IMR-90 (cell line): Measurements from ENCODE around the gene ADCY2. TPM values are rescaled to one million over a fixed set of nuclear protein-coding genes. Genes with fewer than 3 reads are reported as not detected.

Source experiments
- ATAC-seq: fragments of 200-7000 bp; cut with Tn5 transposase; 2 replicates; pipeline ENCODE4 v1.9.1; 2020; ENCODE audit warnings: low read depth, mild to moderate bottlenecking, moderate library complexity
- BruUV-seq: library from RNA; stranded (reverse); fragments of 400-500 nt; replicated peaks from 2 replicates; lab custom pipeline; 2021; lab: Mats Ljungman, UMichigan
- CTCF ChIA-PET: fragments of 300-600 bp; formaldehyde crosslinking; extraction: SDS; loops from one replicate; lab custom pipeline; 2021; ENCODE audit warnings: antibody characterized with exemption; lab: Yijun Ruan, JAX
- POLR2A ChIA-PET: fragments of 300-600 bp; sonication (Branson Sonifier 250); formaldehyde crosslinking; loops from one replicate; lab custom pipeline; 2022; ENCODE audit warnings: antibody characterized with exemption; ENCODE audit not compliant: unreplicated experiment; lab: Charles Lee
- DNase-seq: peaks from one replicate; pipeline ENCODE4 v3.0.0; 2013
- H2AFZ ChIP-seq: replicated peaks from 2 replicates; pipeline ENCODE3; 2013; ENCODE audit warnings: low read length, mild to moderate bottlenecking; ENCODE audit not compliant: poor library complexity
- H2AK5ac ChIP-seq: 2 replicates; pipeline ENCODE4 v1.6.1; 2013; ENCODE audit warnings: low read depth, low read length, inconsistent platforms
- H2AK9ac ChIP-seq: replicated peaks from 2 replicates; pipeline ENCODE3; 2013; ENCODE audit warnings: mild to moderate bottlenecking, low read depth, low read length, moderate library complexity; ENCODE audit not compliant: poor library complexity
- H2BK120ac ChIP-seq: 2 replicates; pipeline ENCODE4 v1.6.1; 2013; ENCODE audit warnings: low read depth, low read length, inconsistent platforms
- H2BK15ac ChIP-seq: 3 replicates; pipeline ENCODE4 v1.6.1; 2013; ENCODE audit warnings: low read depth, low read length, inconsistent platforms
- H2BK20ac ChIP-seq: 2 replicates; pipeline ENCODE4 v1.6.1; 2013; ENCODE audit warnings: low read depth, mild to moderate bottlenecking, inconsistent platforms, low read length, moderate library complexity
- H2BK5ac ChIP-seq: 2 replicates; pipeline ENCODE4 v1.6.1; 2013; ENCODE audit warnings: mild to moderate bottlenecking, low read depth, low read length, inconsistent platforms; ENCODE audit not compliant: poor library complexity, severe bottlenecking
- H3K14ac ChIP-seq: replicated peaks from 2 replicates; pipeline ENCODE4 v1.6.1; 2013; ENCODE audit warnings: low read depth, low read length, inconsistent platforms
- H3K18ac ChIP-seq: 2 replicates; pipeline ENCODE4 v1.6.1; 2013; ENCODE audit warnings: low read depth, low read length, control low read depth
- H3K23ac ChIP-seq: 2 replicates; pipeline ENCODE4 v1.6.1; 2013; ENCODE audit warnings: low read depth, low read length, inconsistent platforms
- H3K27ac ChIP-seq: 2 replicates; pipeline ENCODE4 v1.5.1; 2013; ENCODE audit warnings: mild to moderate bottlenecking, control low read depth, low read length; ENCODE audit not compliant: insufficient read depth
- H3K27me3 ChIP-seq: 2 replicates; pipeline ENCODE4 v1.6.1; 2013; ENCODE audit warnings: low read length; ENCODE audit not compliant: control insufficient read depth, insufficient read depth
- H3K36me3 ChIP-seq: 2 replicates; pipeline ENCODE4 v1.6.1; 2013; ENCODE audit warnings: low read length, mixed read lengths; ENCODE audit not compliant: control insufficient read depth, insufficient read depth
- H3K4ac ChIP-seq: 2 replicates; pipeline ENCODE4 v1.6.1; 2013; ENCODE audit warnings: low read depth, low read length, inconsistent platforms
- H3K4me1 ChIP-seq: 2 replicates; pipeline ENCODE4 v1.6.1; 2013; ENCODE audit warnings: low read length, mixed read lengths; ENCODE audit not compliant: control insufficient read depth, insufficient read depth
- H3K4me2 ChIP-seq: 2 replicates; pipeline ENCODE4 v1.6.1; 2013; ENCODE audit warnings: low read depth, mild to moderate bottlenecking, control low read depth, low read length, moderate library complexity
- H3K4me3 ChIP-seq: 2 replicates; pipeline ENCODE4 v1.5.1; 2013; ENCODE audit warnings: low read depth, mild to moderate bottlenecking, control low read depth, low read length, moderate library complexity; ENCODE audit not compliant: insufficient read depth
- H3K56ac ChIP-seq: 2 replicates; pipeline ENCODE4 v1.6.1; 2013; ENCODE audit warnings: low read length, inconsistent platforms; ENCODE audit not compliant: insufficient read depth; ENCODE audit errors: extremely low read depth
- H3K79me1 ChIP-seq, 2 experiments: 2 replicates each; pipeline ENCODE4 v1.6.1; 2013; ENCODE audit warnings: low read length in 2 of 2, inconsistent platforms in 1 of 2, low read depth in 1 of 2
- H3K9ac ChIP-seq: 2 replicates; pipeline ENCODE4 v1.6.1; 2013; ENCODE audit warnings: low read depth, low read length, control low read depth
- H3K9me1 ChIP-seq: 2 replicates; pipeline ENCODE4 v1.6.1; 2013; ENCODE audit warnings: low read length, inconsistent platforms; ENCODE audit not compliant: insufficient read depth
- H3K9me3 ChIP-seq: 2 replicates; pipeline ENCODE4 v1.6.1; 2013; ENCODE audit warnings: low read length; ENCODE audit not compliant: control insufficient read depth, insufficient read depth
- H4K20me1 ChIP-seq: 2 replicates; pipeline ENCODE4 v1.6.1; 2013; ENCODE audit warnings: low read length, inconsistent platforms; ENCODE audit not compliant: insufficient read depth
- H4K5ac ChIP-seq: 2 replicates; pipeline ENCODE4 v1.6.1; 2013; ENCODE audit warnings: mild to moderate bottlenecking, low read depth, low read length, control low read depth
- H4K8ac ChIP-seq, 2 experiments: 2 replicates each; pipeline ENCODE4 v1.6.1; 2013; ENCODE audit warnings: low read depth in 2 of 2, low read length in 2 of 2, control low read depth in 1 of 2, inconsistent platforms in 1 of 2
- H4K91ac ChIP-seq: 2 replicates; pipeline ENCODE4 v1.6.1; 2013; ENCODE audit warnings: low read depth, low read length, inconsistent platforms; ENCODE audit not compliant: insufficient read depth
- BHLHE40 ChIP-seq: fragments of 150-350 bp; IDR thresholded peaks from 2 replicates; pipeline ENCODE4 v1.6.1; 2016; ENCODE audit warnings: mild to moderate bottlenecking, low read depth, low read length
- CEBPB ChIP-seq: IDR thresholded peaks from 2 replicates; pipeline ENCODE4 v1.6.1; 2012; ENCODE audit warnings: low read depth, low read length, improper control_type of control experiment
- CHD1 ChIP-seq: IDR thresholded peaks from 2 replicates; pipeline ENCODE4 v1.6.1; 2012; ENCODE audit warnings: low read depth, low read length, improper control_type of control experiment
- CTCF ChIP-seq: conservative IDR thresholded peaks from 2 replicates; pipeline ENCODE4 v1.5.1; 2012; ENCODE audit warnings: mild to moderate bottlenecking, low read depth, low read length, improper control_type of control experiment
- ELK1 ChIP-seq: fragments of 150-350 bp; IDR thresholded peaks from 2 replicates; pipeline ENCODE4 v1.6.1; 2016; ENCODE audit warnings: low read depth, mild to moderate bottlenecking, low read length, moderate library complexity, borderline replicate concordance
- FOS ChIP-seq: fragments of 150-350 bp; IDR thresholded peaks from 2 replicates; pipeline ENCODE4 v1.6.1; 2016; ENCODE audit warnings: low read depth, low read length
- MAFK ChIP-seq: IDR thresholded peaks from 2 replicates; pipeline ENCODE4 v1.6.1; 2012; ENCODE audit warnings: low read depth, low read length, improper control_type of control experiment
- MAZ ChIP-seq: IDR thresholded peaks from 2 replicates; pipeline ENCODE4 v1.6.1; 2012; ENCODE audit warnings: low read depth, mild to moderate bottlenecking, low read length, improper control_type of control experiment, moderate library complexity, borderline replicate concordance
- MXI1 ChIP-seq: IDR thresholded peaks from 2 replicates; pipeline ENCODE4 v1.6.1; 2012; ENCODE audit warnings: low read depth, mild to moderate bottlenecking, low read length, moderate library complexity, borderline replicate concordance
- NFE2L2 ChIP-seq: fragments of 150-350 bp; IDR thresholded peaks from 2 replicates; pipeline ENCODE4 v1.6.1; 2016; ENCODE audit warnings: low read depth, mild to moderate bottlenecking, low read length
- POLR2A ChIP-seq: IDR thresholded peaks from 2 replicates; pipeline ENCODE4 v1.6.1; 2012; ENCODE audit warnings: mild to moderate bottlenecking, low read depth, low read length
- RAD21 ChIP-seq: IDR thresholded peaks from 2 replicates; pipeline ENCODE4 v1.6.1; 2012; ENCODE audit warnings: low read length, improper control_type of control experiment
- RCOR1 ChIP-seq: IDR thresholded peaks from 2 replicates; pipeline ENCODE4 v1.6.1; 2012; ENCODE audit warnings: mild to moderate bottlenecking, low read length, improper control_type of control experiment; ENCODE audit not compliant: insufficient replicate concordance
- RFX5 ChIP-seq: IDR thresholded peaks from 2 replicates; pipeline ENCODE4 v1.8.0; 2012; ENCODE audit warnings: low read depth, mild to moderate bottlenecking, low read length, moderate library complexity
- SMC3 ChIP-seq: fragments of 150-350 bp; IDR thresholded peaks from 2 replicates; pipeline ENCODE4 v1.6.1; 2016; ENCODE audit warnings: low read depth, mild to moderate bottlenecking, antibody characterized with exemption, low read length, moderate library complexity
- USF2 ChIP-seq: fragments of 150-350 bp; IDR thresholded peaks from 2 replicates; pipeline ENCODE4 v1.6.1; 2017; ENCODE audit warnings: mild to moderate bottlenecking, antibody characterized with exemption, low read length, low read depth
- WGBS, 2 experiments: methylation state at CpG; one replicate each; pipeline versions ENCODE4 v1.1.5 to v1.1.7; 2013; ENCODE audit warnings: missing lambda C conversion rate in 2 of 2; ENCODE audit not compliant: insufficient read length in 1 of 2; ENCODE audit errors: extremely low coverage in 2 of 2; 5-methylcytosine and 5-hydroxymethylcytosine counted together
- dilution Hi-C: fragments of 300-500 bp; cut with HindIII; formaldehyde crosslinking; loops from one replicate; pipeline ENCODE4 v1.14.3; 2018; ENCODE audit warnings: low sequenced_read_pairs; ENCODE audit not compliant: unreplicated experiment
- in situ Hi-C: fragments of 300-500 bp; cut with MboI; formaldehyde crosslinking; loops from 3 replicates; pipeline ENCODE4 v1.14.3; 2019; ENCODE audit warnings: low sequenced_read_pairs, inconsistent platforms, mixed read lengths
- intact Hi-C: fragments of 100-400 bp; cut with micrococcal nuclease; formaldehyde crosslinking; loops from 2 replicates; pipeline ENCODE4 v1.10.0; 2022
- polyA plus RNA-seq, 3 experiments: library from polyadenylated mRNA; depleted of rRNA; stranded (reverse); fragments of >200 nt; gene quantifications; 2 replicates each; pipeline ENCODE4 v1.2.3, GENCODE V29; 2012; ENCODE audit warnings: low replicate concordance in 1 of 3
- total RNA-seq: library from RNA; depleted of rRNA; stranded (reverse); fragments of >200 nt; gene quantifications from 2 replicates; pipeline ENCODE4 v1.2.3, GENCODE V29; 2012

Gene ADCY2
- total and polyA plus RNA-seq, 2 of the 4 experiments (the other 2 are of a cell fraction), result not detected

DNA sequence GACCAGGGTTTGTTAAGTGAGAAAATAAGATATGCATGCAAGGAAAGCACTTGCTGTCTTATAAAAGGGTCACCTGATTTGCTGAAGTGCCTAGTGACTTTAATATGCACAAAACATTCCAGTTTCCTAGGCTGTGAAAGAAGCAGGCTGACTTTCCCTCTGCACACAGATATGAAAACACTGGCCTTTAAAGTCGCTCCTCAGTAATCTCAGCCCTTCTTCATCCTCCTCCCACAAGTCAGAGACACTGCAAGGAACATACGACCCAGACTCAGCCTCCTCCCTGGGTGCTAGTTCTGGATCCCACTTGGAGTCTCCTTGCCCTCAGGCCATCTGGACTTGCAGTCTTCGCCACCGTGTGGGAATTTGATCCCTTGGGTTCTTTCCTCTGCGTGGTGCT, 288.9 kb downstream of the ADCY2 start:
- Histone ChIP-seq H3K18ac (no peak overlapping the region), H3K36me3 (no peaks in the 10 kb centered on the region), H2AK5ac (no peak overlapping the region), H3K79me1 (no peaks in the 10 kb centered on the region), H3K27me3 (no peaks in the 10 kb centered on the region), H4K8ac (no peak overlapping the region), H4K20me1 (no peaks in the 10 kb centered on the region), H4K5ac (no peak overlapping the region), H3K4me2 (no peak overlapping the region), H3K23ac (no peak overlapping the region), H3K9ac (no peak overlapping the region), H4K91ac (no peak overlapping the region), H2AK9ac (no peak overlapping the region), H3K14ac (no peak overlapping the region), H3K4ac (no peak overlapping the region), H3K4me3 (no peak overlapping the region), H3K9me1 (no peaks in the 10 kb centered on the region), H2BK20ac (no peak overlapping the region), H3K56ac (no peak overlapping the region), H3K27ac (no peak overlapping the region), H2BK5ac (no peak overlapping the region), H2AFZ (no peak overlapping the region), H3K9me3 (peaks cover 25% of the 10 kb centered on the region), H2BK120ac (no peak overlapping the region), H3K4me1 (no peaks in the 10 kb centered on the region), H2BK15ac (no peak overlapping the region)
- DNase-seq, result no peak
- no peak for ATAC-seq
- intact Hi-C loops, result no loop called here
- dilution Hi-C loops, result no loop called here
- BruUV-seq, result no TSS peak
- ChIA-PET CTCF (no interaction called here), POLR2A (no interaction called here)
- TF ChIP-seq RAD21, result no peak
- no peak for TF ChIP-seq RCOR1
- no peak for TF ChIP-seq USF2
- no peak for TF ChIP-seq BHLHE40
- TF ChIP-seq MAFK, result no peak
- no peak for TF ChIP-seq RFX5
- TF ChIP-seq CTCF, result no peak
- no peak for TF ChIP-seq CEBPB
- no peak for TF ChIP-seq SMC3
- no peak for TF ChIP-seq ELK1
- no peak for TF ChIP-seq POLR2A
- TF ChIP-seq NFE2L2, result no peak
- TF ChIP-seq CHD1, result no peak
- no peak for TF ChIP-seq MXI1
- TF ChIP-seq MAZ, result no peak
- no peak for TF ChIP-seq FOS
- in situ Hi-C loops, result no loop called here
- no CpG with 5 or more reads among the region's 5 CpGs for WGBS, 2 experiments
